HepG2 (cell line): ENCODE results near the gene RAMP1.

ENCODE experiments used
- POLR2AphosphoS5 ChIP-seq: IDR thresholded peaks from 2 replicates; pipeline ENCODE4 v1.6.1; 2012; ENCODE audit warnings: low read depth, low read length
- RAD21 ChIP-seq: fragments of 450-650 bp; formaldehyde crosslinking; IDR thresholded peaks from 2 replicates; pipeline ENCODE4 v1.5.0; 2020; ENCODE audit warnings: mild to moderate bottlenecking
- SNAPC5 ChIP-seq: sonication (generic); formaldehyde crosslinking; IDR thresholded peaks from 2 replicates; pipeline ENCODE4 v1.8.1; 2023; ENCODE audit warnings: mild to moderate bottlenecking, missing genetic modification reagents, borderline replicate concordance
- SP2 ChIP-seq: sonication (generic); formaldehyde crosslinking; IDR thresholded peaks from 2 replicates; pipeline ENCODE4 v1.5.1; 2020; ENCODE audit warnings: mild to moderate bottlenecking, missing genetic modification reagents

GRCh38 chr2:237943395-237944094 lies 84.1 kb downstream of the RAMP1 start:
- TF ChIP-seq RAD21 (CRISPR knock-in tag) (no peak), SP2 (no peak), POLR2AphosphoS5 (no peak), SNAPC5 (CRISPR knock-in tag) (no peak)
